IPS-NIHi11 (cell line): ENCODE results near the gene SLC25A1.
"Not testable (repeated sequence)": the region's sequence is repeated elsewhere in the genome, so short reads cannot be mapped to it uniquely, and the experiment has no call there.

Source experiments
- DNase-seq: peaks from one replicate; pipeline ENCODE4 v3.0.0; 2012; ENCODE audit warnings: mixed read lengths, low spot score

SLC25A1 gene

GRCh38 chr22:19204640-19205039 lies 26.1 kb upstream of the SLC25A1 start:
- no peak for DNase-seq

DNA sequence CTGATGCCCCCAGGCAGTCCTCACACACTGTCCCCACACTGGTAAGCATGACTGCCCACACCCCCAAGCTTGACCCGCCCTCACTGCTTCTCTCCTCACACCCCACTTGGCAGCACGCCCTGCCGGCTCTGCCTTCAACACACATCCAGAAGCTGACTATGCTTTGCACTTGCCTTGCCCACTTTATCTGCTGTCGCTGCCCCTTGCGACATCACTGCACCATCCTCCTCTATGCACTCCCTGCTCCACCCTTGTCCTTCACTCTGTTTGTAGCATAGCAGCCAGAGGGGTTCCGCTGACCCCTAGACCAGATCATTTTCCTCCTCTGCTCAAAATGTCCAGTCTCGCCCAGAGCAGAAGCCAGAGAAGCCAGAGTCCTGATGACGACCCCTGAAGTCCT lies 25.3 kb upstream of the SLC25A1 start:
- DNase-seq, result no peak

DNA sequence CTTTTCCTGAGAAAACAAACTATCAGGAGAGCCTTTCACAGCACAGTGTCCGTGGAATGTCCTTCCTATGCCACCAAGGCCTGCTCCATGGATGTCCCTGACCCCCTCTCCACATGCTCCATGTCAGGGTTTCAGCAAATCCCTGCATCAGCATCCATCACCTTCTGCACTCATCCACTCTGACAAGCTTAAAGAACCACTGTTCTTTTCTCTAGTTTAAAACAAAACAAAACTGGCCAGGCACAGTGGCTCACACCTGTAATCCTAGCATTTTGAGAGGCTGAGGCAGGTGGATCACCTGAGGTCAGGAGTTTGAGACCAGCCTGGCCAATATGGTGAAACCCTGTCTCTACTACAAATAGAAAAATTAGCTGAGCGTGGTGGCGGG lies 24.3 kb upstream of the SLC25A1 start:
- not testable (repeated sequence) for DNase-seq

- DNase-seq, result no peak
Observed at GRCh38 chr22:19201869-19202798, 23.6 kb upstream of the SLC25A1 start.

DNA sequence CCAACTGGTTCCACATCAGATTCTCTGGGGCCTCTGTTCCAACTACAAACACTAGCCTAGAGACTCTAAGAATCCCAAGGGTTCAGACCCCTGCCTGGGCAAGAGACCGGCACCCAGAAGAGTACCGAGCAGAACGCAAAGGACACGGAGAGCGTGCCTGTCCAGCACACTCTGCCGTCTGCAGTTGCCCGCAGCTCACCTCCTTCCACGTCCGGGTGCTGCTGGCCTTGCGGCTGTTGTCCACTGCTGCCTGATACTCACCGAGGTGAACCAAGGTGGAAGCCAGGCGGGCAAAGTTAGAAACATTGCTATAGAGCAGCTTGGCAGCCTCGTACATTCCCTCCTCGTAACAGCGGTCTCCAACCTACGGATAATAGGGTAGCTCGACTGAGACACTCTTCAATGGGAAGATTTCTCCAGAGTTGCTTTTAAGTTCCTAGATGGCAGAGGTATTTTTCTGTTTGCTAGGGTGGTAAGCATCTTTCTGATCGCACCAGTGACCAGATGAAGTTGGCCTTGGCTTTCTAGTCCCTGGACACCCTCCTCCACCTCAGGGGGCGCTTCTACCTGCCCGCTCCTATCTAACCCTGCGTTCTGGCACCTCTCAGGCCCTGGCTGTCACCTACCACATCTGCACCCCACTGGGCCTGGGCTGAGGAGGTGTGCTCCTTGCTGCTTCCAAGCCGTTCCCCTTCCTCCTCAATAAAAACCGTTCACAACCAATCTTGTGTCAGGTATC lies 22.8 kb upstream of the SLC25A1 start:
- no peak for DNase-seq

GRCh38 chr22:19199479-19199878 lies 20.9 kb upstream of the SLC25A1 start:
- no peak for DNase-seq

GRCh38 chr22:19197997-19198865 lies 19.7 kb upstream of the SLC25A1 start:
- no peak for DNase-seq

DNA sequence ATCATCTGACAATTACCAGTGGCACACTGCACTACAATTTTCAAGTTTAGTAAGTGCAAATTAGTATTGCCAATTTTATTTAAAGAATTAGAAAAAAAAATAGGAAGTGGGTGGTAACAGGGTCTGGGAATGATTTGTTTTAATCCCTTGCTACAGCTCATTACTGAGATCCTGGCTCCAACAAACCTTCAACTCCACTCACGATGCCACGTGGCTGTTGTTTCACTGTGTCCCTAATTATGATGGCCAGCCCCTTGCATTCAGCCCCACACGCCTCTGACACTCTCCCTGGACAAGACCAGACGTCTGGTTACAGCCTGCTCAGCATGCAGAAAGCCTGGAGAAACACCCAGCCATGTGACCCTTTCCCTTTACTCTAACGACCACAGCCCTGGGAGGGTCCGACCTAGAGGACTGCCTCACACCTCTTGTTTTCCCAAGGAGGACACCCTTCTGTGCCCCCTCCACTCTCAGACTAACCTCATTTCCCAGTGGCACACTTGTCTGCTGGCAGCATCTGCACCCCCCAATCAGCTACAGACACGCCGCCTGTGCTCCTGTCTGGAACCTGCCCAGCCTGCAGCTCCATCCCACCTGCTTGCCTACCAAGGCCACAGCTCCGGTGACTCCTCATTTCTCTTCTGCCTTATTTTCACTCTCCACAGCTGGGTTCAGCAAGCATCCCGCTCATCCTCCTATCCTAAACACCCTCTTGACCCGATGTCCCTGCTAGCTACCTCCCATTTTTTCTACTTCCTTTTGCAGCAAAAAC lies 18.5 kb upstream of the SLC25A1 start:
- DNase-seq, result no peak

DNA sequence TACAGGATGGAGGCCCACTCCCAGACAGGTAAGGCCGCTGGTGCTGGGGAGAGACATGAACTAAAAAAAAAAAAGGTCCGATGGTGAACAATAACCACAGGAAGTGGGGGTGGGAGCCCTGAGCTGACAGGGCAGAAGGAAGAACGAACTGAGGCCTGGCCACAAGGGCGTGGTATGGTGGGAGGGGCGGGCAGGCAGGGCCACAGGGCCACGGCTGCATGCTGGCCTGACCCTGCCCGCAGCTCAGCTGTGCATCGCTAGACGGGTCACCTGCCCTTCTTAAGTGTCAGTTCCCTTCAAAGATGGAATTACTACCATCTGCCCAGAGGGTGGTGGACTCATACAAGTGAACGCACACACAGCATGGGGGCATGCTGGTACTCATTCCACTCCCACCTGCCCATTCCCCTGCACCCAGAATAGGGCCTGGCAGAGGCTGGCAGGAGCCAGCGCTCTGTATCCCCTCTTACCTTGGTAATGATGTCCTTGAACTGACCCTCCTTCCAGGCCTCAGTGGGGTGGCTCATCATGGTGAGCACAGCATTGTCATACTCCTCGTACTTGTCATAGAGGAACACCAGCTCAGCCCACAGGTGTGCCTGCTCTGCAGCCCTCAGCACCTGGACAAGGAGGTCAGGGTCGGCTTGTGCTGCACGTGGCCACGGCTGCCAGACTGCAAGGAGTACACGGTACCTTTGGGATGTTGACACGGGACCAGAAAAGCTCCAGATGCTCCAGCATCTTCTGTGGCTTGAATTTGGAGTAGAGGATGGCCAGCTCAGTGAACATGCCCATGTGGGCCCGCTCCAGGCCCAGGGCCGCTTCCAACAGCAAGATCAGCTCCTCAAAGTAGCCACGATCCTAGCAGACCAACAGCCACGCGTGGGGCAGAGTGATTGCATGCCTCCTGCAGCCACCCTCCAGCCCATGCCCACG lies 17.5 kb upstream of the SLC25A1 start:
- no peak for DNase-seq

DNA sequence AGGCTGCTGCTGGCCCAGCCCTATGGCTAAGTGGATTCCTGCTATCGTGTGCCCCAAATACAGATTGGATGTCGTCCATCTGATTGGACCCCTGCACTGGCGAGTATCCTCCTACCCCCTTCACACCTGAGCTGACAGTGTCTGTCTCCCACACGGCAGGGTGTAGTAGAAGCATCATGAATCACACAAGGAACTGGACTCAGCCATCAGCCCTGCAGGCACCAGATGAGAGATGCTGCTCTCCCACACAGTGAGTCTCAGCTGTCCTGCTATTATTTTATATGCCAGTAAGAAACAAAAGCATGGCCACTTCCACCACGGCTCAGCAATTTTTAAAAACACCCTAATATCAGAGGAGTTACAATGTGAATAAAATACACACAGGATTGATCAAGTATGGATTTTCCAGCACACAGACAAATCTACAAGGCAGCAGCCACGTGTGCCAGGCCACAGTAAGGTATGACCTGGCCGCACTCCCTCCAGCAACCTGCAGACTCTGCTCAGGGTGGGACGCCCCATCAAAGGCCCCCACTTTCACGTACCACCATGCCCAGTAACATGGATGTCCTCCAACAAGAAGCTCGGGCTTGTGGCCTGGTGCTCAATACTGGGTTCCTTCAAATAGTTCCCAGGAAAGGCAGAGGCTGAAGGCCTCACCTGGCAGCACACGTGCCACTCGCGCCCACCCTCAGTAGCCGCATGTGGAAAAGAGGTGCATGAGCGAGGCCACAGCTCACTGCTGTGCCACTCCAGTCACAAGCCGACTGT lies 16.4 kb upstream of the SLC25A1 start:
- DNase-seq, result no peak

DNA sequence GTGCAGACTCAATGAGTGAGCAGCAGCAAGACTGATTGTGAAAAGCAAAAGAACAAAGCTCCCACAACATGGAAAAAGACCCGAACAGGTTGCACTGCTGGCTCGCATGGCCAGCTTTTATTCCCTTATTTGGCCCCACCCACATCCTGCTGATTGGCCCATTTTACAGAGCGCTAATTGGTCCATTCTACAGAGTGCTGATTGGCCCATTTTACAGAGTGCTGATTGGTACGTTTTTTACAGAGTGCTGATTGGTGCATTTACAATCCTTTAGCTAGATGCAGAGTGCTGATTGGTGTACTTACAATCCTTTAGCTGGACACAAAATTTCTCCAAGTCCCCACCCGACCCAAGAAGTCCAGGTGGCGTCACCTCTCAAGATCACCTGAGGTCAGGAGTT lies 15.3 kb upstream of the SLC25A1 start:
- DNase-seq, result no peak

- no peak for DNase-seq
Observed at GRCh38 chr22:19187716-19188563, 9.4 kb upstream of the SLC25A1 start.

GRCh38 chr22:19184276-19184997 lies 5.9 kb upstream of the SLC25A1 start:
- no peak for DNase-seq

DNA sequence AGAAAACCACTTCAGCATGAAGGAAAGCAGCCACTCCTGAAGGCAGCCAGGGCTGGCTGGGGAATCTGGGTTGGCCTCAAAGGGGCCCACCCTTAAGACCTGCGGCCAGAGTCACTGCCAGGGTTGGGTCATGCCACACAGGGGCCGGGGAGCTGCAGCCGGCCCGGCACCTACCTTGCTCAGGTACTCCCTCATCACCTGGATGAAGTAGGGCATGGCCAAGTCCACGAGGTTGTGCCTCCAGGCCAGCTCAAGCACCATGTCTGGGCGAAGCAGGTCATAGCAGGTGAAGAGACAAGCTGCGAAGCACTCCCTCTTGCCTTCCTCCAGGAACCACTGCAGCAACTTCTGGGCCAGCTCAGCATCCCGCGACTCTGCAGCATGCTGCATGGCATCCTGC lies 4.7 kb upstream of the SLC25A1 start:
- no peak for DNase-seq

DNA sequence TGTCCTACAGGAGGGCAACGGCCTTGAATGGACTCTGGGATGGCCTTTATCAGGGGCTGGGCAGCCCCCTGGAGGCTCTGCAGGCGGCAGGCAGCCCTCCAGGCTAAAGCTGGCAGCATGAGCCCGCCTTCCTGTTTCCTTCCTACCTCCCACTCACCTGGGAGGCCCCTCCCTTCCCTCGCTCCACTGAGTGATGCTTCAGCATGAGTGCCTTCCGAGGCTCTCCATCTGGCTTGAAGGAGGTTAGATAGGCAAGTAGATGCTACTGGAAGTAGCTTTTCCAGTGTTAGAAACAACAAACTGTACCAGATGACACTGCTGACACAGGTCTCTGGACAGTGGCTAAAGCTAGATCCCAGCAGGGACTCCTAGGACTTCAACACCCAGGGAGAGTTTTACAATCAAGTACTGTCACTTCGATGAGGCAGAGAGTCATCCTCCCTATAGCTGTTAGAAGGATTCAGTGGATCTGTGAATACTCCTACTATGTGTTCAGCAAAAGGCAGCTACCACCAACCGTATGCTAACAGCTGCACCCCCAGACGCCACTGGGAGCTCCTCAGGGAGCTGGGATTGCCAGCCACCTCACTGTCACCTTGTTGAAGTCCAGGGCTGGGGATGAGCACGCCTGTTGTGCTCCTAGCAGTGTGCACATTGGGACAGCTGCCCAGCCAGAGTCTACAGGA lies 4.1 kb upstream of the SLC25A1 start:
- no peak for DNase-seq

DNA sequence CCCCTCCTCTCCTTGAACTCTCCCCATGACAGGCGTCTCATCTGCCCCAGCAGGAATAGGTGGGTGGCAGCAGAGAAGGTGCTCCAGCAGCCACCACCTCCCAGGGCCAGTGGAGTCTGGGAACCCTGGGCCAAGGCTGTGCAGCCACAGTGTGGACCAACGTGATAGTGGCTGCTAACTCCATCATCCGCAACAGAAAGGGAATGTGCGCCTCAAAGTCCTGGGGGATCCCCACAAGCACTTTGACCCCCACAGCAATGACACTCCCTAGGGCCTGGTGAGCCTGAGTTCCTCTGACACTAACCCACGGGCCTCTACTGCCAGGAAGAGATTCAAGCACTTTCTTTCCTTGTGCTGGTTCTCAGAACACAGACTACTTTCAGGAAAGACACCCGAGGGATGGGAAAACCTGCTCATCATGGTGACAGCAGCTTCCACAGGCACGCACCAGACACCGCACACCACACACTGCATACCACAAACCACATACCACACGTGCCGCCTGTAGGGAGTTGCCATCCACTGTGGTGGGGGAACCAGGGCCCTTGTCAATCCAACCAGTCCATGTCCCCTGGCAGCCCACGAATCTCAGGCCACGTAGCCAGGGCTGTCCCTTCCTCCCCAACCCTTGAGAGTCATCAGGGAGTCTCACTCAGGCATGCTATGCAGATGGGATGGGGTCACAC lies 3.4 kb upstream of the SLC25A1 start:
- DNase-seq, result no peak
